NCI-H510A (cell line): ENCODE data around the gene CECR2.

Experiments used
- DNase-seq: peaks from one replicate; lab custom pipeline; 2025; lab: John Stamatoyannopoulos, UW

CECR2 gene

DNA sequence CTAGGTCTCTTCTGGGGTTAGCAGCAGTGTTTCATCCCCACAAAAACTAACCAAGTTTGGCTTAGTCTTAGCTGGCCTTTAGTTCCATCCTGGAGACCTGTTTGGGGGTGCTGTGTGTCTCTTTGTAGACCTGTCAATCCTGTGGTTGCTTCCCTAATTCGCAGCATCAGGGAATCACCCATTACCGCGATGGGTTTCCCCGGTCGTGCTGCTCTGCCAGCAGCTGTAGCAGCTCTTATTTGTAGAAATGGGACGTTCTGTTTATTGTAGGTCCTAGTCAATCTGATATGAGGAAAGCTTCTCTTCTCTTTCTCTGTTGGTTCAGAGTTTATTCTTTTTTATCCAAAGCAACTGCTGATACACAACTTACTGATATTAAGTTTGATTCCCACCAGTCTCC lies 91.6 kb downstream of the CECR2 start:
- DNase-seq, result no peak

DNA sequence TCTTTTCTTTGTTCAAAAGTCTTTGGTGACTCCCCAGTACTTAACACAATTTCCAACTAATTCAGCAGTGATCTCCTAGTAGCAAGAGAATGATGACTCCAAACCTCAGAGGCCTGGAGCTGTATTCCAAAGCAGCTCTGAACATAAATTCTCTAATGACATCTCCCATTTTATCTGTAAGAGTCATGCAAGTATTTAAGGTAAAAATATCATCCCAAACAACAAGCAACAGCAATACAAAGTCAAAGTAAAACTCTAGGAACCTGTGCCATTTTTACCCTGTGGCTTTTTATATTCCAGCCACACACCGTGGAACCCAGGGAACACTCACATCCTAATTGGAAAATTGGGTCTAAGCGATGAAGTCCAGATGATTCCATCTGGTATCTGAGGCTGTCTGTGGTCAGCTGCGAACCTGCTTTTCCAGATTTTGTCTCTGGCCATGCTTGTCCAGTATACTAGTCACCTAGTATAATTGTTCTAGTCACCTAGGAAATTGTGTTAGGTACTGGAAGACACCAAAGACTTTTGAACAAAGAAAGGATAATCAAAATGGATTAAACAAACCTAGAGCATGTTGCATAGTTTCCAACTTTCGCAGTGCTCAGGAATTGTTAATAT lies 101.7 kb downstream of the CECR2 start:
- DNase-seq, result no peak

DNA sequence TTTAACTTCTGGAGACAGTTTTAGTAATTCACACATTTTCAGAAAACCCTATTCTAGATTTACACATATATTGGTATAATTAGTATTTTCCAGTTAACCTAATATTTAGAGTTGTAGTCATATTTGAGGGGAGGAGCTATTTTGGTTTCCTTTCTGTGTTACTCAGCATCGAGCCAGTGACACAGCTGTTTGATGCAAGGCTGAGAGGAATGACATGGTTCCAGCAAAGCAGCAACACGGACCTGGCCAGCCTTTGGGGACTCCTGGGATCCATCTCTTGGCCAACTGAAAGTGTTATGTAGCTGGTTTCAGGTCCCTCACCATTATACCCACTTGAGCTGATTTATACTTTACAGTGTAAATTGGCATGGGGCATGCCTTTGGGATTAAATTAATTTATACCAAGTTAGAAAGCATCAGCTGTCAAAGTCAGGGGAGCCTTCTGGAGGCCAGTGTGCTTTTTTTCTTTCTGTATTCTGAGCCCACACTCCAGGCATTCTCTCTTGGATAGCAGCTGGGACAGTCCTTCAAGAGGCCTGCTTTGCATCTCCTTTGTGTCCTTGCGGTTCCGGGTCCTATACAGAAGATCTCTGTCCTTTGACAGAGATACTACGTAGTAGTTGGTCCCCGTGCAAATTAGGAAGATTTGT lies 102.8 kb downstream of the CECR2 start:
- DNase-seq, result no peak

DNA sequence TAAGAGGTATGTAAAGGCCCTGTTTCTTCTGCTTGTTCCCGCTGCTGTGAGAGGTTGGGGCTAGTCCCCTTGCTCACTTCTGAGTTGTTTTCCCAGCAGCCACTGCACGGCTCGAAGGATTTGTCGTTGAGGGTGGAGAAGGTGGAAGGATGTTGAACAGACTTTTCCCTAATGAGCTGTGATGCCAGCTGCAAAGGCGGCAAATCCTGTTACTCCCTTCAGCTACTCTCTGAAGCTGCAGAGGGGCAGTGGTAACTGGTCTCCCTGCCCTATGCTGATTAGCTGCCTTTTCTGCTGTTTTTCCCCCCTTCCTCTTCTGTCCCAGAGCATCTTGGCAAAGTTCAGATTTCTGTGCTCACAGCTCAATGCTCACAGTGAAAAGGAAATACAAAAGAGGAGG lies 103.7 kb downstream of the CECR2 start:
- no peak for DNase-seq

DNA sequence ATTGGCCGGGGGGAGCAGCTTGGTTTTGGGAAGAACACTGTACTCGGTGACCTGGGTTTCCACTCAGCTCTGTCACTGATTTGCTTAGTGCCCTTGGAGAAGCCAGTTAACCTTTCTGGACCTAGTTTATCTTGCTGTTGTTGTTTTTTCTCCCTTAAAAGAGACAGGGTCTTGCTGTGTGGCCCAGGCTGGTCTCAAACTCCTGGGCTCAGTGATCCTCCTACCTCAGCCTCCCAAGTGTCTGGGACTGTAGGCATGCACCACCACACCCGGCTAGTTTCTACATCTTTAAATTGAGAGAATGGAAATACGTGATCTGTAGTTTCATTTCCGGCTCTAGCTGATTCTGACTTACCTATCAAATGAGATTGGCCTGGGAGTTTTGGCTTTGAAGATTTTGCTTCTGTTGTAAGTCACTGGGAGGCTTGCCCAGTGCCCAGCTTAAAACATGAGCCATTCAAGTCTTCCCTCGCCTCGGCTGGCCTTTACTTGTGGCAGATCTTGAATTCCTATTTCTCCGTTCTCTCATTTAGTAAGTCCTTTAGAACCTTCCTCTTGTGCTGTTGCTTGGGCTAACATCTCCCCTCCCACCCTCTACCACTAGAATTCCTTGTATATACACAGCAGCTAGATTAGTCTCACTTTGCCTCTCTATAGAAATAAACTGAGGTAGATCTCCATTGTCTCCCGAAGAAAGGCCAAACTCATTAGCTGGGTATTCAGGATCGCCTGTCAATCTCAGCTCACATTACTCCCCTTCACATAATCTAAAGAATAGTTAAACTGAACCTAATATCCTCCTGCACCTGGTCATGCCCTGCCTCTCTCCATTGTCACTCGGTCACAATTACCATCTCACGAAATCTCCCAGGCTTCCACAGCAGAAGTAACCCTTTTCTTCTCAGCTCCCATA lies 106.3 kb downstream of the CECR2 start:
- no peak for DNase-seq

DNA sequence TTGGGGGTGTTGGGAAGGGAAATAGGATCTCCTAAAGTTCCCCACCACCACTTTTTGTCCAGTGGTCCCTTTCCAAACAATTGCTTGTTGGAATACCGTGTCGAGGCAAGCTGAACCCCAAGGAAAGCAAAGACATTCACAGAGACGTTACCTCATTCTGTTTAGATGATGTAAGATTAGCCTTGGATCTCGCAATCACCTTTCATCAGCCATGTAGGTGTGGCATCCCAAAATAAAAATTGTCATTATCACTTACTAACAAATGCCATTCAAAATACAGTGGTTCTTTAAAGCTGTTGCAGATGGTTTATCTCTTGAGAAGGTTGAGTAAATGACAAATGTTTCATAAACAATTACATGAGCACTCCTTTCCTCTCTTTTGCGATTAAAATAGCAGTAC lies 107.6 kb downstream of the CECR2 start:
- no peak for DNase-seq

DNA sequence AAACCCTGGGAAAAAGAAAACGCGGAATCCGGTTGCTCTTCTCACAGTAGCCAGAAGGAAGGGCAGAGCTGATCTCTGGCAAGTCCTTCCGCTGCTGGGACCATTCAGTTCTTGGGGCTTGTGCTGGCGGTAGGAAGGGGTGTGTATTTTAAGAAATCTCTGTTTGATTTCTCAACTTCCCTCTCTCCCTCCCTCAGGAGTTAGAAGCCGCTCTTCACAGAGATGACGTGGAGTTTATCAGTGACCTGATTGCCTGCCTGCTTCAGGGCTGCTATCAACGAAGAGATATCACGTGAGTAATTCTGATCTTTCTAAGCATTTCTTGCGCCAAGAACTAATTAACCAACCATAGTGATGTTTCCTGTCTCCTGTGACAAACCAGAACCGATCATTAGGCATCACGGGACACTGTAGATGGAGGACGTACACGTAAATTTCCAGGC lies 108.2 kb downstream of the CECR2 start:
- no peak for DNase-seq

DNA sequence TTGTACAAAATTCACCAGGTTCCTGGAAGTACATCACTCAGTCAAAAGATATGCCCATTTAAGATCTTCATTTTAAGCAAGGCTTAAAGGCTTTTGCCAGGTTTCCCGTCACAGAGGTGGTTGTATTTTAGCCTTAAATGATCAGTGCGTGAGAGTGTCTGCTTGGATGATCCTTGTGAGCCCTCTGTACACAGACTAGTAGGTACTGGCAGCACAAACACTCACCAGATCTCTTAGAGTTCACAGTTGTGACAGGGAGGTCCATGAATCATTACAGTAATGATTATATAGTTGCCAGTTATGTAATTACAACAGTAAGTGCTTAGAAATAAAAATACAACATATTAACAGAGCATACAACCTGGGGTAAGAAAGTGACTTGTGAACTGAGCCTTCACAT lies 109.9 kb downstream of the CECR2 start:
- no peak for DNase-seq

DNA sequence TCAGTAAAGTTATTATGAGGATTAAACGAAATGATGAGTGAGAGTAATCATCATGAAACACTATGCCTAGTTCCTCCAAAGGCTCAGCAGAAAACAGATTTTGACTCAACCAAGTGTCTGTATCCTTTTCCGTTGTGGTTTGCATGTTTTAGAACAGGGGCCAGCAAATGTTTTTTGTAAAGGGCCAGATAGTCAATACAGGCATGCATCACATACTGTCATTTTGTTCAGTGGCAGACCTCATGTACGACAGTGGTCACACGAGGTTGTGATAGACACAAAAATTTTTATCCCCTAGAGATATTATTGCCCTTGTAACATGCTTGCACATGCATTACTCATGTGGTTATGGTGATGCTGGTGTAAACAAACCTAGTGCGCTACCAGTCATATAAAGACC lies 112.2 kb downstream of the CECR2 start:
- no peak for DNase-seq

DNA sequence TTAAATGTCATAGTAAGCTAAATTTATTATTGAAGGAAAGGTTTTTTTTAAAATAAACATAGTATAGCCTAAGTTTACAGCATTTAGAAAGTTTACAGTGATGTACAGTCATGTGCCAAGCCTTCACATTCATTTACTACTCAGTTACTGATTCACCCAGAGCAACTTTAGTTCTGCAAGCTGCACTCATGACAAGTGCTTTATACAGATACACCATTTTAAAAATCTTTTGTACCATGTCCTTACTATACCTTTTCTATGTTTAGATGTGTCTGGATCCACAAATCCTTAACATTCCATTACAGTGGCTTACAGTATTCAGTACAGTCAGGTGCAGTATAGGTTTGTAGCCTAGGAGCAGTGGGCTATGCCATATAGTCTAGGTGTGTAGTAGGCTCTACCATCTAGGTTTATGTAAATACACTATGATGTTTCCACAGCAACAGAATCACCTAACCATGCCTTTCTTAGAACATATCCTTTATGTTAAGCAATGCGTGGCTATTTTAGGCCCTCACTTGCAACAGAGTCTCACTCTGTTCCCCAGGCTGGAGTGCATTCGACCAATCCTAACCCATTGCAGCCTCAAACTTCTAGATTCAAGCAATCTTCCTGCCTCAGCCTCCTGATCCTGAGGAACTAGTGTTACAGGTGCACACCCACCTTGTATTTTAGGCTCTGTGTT lies 114.6 kb downstream of the CECR2 start:
- no peak for DNase-seq

DNA sequence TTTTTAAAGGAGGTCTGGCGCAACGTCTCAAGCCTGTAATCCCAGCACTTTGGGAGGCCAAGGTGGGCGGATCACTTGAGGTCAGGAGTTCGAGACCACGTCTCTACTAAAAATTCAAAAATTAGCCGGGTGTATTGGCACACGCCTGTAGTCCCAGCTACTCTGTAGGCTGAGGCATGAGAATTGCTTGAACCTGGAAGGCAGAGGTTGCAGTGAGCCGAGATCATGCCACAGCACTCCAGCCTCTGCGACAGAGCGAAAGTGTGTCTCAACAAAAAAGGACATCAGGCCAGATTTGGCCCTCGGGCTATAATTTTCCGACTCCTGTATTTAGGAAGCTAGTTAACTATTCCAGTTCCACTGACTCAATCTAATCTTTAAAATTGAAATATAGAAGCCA lies 115.3 kb downstream of the CECR2 start:
- DNase-seq, result no peak

DNA sequence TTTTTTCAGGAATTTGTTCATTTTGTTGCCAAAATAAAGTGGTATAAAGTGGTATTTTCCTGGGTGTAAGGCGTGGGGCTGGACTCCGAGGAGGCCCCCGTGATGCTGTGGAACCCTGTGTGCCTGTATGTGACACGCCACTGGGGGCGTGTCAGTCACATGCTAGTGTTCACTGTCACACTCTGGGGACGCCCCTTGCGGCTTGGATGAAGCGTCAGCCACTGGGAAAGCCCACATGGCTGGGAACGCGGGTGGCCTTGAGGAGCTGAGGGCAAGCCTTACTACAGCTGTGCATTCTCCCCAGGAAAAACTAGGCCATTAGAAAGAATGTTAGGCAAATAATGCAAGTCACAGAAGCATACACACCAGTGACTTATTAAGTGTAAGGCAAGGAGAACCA lies 117.1 kb downstream of the CECR2 start:
- DNase-seq, result no peak

DNA sequence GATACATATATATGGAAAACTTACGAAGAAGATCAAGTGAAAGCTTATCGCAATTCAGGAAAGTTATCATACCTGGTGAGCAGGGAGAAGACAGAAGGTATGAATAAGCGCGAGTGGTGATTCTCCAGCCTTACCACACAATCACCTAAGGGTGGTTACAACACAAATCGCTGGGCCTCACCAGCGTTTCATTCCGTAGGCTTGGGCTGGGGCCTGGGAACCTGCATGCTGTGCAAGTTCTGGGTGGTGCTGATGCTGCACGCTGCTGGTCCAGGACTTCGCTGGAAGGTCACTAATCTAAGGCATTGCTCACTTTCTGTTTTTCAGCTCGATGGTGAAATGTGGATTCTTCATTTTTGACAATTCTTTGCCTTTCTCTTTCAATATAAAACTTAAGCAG lies 117.5 kb downstream of the CECR2 start:
- no peak for DNase-seq

DNA sequence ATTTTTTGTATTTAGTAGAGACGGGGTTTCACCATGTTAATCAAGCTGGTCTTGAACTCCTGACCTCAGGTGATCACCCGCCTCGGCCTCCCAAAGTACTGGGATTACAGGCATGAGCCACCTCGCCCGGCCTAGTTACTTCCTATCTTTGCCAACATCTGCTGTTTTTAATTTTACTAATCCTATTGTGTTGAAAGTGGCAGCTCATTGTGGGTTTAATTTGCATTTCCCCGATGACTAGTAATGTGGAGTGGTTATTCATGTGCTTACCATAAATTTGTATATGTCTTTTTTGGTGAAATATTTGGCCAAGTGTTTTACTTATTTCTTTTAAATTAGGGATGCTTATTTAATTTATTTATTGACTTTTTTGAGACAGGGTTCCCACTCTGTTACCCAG lies 119.8 kb downstream of the CECR2 start:
- no peak for DNase-seq

DNA sequence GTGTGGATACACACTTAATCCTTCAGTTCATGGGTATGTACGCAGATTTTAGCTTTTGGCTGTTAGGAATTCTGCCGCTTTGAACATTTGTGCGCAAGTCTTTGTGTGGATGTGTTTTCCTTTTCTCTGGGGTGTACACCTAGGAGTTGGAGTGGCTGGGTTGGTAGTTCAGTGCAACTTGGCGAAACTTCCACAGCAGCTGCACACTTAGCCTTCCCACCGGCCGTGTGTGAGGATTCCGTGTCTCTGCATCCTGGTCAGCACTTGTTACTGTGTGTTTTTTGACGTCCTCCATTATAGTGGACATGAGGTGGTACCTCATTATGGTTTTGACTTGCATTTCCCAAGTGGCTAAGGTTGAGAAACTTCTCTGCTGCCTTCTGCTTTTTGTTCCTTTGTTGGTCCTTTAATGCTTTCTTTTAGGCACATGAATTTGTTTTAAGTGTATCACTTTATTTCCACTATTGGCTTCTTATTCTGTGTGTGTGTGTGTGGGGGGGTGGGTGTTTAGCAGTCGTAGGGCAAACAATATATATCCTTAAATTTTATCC lies 121.9 kb downstream of the CECR2 start:
- DNase-seq, result no peak

DNA sequence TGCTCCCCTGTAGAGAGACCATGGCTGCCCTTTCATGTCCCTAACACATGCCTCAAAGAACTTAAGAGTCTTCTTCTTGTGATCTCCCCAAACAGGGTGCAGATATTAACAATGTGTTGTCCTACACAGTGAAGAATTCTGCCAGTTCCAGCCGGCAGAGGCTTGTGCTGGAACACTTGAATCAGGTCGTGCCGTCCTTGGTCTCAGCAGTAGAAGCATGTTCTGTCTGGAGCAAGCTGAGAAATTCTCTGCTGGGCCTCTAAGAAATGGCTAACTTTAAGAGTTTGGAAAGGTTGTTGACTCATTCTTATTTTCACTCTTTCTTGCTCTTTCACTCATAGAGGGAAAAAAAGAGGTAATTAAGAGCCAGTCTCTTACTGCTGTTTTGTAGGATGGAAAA lies 123.0 kb downstream of the CECR2 start:
- DNase-seq, result no peak

DNA sequence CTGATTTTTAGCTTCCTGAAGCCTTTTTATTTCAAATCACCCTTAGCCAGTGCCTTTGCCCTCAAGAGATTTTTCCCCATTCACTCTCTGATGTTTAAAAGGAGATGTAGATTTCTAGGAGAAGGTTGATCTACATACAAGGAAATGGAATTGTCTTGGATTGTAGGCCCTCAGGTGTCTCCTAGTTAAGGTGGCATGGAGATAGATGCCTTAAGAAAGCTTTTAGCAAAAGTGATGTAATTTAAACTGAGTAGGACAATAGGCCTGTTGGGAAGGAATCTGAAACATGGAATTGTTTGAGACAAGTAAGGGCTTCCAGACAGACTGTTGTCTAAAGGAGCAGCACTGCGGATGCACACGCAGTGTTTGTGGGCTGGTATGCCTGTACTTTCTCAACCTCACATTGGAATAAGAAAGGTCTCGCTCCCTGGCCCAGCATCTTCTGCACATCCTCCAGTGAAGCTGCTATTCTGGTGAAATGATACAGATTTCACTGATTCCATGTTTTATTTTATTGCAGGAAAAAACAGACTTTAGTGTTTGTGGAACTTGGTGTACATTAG lies 124.2 kb downstream of the CECR2 start:
- no peak for DNase-seq

DNA sequence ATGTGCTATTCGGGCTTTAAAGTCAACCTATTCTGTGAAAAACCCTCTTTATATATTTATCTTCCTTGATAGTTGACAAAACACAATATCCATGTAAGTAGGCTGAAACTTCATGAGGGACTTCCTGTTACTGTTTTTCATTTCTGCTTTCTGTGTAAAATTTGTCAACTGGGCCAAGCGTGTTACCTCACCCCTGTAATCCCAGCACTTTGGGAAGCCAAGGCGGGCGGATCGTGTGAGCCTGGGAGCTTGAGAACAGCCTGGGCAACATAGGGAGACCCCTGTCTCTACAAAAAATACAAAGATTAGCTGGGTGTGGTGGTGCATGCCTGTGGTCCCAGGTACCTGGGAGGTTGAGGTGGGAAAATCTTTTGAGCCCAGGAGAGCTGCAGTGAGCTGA lies 127.6 kb downstream of the CECR2 start:
- no peak for DNase-seq

DNA sequence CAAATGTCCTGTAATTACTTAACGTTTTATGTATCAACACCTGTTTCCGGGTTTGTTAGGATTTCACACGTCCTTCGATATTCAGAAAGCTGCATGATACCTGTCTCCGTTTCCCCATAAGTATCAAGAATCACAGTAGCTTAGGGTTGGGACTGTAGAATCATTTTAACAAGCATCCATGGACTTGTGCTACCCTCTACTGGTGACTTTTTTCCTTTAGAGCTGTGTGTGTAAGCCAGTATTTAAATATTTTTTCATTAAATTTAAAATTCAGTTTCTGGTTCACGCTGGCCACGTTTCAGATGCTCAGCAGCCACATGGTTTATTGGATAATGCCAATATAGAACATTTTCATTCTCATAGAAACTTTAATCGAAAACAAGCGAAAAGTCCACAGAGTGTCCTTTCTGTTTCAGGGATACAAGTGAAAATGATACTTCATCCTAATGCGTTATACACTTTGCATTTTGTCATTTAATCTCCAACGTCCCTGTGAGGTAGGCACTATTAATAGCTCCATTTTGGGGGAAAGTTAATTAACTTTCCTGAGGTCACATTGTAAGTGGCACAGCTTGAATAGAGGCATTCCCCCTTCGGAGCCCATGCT lies 132.5 kb downstream of the CECR2 start:
- no peak for DNase-seq

DNA sequence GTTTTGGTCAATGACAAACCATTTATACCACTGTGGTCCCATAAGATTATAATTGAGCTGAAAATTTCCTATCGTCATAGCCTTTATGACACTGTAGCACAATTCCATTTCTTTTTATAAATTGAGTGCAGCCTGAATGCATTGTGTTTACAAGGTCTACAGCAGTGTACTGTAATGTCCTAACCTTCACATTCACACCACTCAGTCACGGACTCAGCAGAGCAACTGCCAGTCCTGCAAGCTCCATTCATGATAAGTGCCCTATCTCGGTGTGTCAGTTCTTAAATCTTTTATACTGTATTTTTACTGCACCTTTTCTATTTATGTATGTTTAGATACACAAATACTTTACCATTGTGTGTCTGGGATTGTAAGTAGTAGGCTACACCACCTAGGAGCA lies 138.8 kb downstream of the CECR2 start:
- DNase-seq, result no peak

DNA sequence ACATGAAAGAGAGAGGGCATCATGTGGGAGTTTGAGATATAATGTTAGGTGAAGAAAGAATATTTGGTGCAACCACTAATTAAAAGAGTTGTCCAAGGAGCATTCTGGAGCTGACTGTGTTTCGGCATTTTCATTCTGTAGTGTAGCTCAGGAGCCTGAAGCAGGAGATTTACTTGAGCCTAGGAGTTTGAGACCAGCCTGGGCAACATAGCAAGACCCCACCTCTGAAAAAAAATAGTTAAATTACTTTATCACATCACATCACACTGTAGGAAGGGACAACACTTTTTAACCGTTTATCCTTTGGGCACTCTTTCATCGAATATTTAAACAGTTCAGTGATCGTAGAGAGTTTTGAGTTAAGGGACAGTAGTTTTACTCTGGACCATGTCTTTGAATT lies 143.7 kb downstream of the CECR2 start:
- no peak for DNase-seq

DNA sequence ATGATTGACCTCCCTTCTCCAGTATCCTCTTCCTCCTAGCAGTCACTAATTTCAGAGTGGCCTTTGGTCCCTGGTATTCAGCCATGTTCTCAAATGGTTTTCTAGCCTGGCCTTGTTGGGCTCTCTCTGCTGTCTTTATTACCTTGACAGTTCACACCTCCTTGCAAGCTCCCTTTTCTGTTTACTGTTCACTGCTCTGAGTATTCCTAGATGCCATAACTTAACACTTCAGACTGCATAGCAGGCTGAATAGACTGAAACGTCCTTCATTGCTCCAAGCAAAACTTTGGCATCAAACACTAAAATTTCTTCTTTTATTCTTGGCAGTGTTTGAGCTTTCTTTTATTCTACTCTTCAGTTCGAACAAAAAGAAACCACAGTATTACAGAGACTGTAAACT lies 144.4 kb downstream of the CECR2 start:
- DNase-seq, result no peak
